ENCODE results near the gene PIGR.

The PIGR gene, protein sequence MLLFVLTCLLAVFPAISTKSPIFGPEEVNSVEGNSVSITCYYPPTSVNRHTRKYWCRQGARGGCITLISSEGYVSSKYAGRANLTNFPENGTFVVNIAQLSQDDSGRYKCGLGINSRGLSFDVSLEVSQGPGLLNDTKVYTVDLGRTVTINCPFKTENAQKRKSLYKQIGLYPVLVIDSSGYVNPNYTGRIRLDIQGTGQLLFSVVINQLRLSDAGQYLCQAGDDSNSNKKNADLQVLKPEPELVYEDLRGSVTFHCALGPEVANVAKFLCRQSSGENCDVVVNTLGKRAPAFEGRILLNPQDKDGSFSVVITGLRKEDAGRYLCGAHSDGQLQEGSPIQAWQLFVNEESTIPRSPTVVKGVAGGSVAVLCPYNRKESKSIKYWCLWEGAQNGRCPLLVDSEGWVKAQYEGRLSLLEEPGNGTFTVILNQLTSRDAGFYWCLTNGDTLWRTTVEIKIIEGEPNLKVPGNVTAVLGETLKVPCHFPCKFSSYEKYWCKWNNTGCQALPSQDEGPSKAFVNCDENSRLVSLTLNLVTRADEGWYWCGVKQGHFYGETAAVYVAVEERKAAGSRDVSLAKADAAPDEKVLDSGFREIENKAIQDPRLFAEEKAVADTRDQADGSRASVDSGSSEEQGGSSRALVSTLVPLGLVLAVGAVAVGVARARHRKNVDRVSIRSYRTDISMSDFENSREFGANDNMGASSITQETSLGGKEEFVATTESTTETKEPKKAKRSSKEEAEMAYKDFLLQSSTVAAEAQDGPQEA

DNA sequence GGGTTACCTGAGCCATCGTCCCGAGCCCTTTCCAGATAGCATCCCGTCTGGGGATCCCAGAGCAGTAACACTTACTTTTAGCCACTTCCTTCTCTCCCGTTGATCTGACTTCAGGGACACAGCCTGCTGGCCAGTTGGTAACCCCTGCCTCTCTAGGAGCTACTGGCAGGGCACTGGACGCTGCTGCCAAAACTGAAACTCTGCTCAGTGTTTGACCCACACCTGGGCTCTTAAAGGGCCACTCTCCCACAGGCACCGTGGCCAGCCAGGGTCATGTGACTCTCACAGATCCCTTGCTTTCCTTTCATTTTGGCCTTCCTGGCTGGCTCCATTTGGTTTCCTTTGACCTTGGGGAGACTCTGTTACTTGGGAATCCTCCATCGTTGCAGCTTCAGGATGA lies at the start of gene PIGR:
Gene PIGR (minus strand): TSS at position 206 of the 400 bp plus-strand sequence. CDS start 5,935 bp downstream, outside the sequence.
- no peaks in the 10 kb centered on the region for H3K9me3 ChIP-seq
- H3K36me3 ChIP-seq (replicated peaks) = no peaks in the 10 kb centered on the region
- H3K4me3 ChIP-seq = no peak within 1 kb of the TSS
- in situ Hi-C loops (cut with MboI; ENCODE audit: low sequenced_read_pairs) = no loop called here
- no peaks in the 10 kb centered on the region for H3K4me1 ChIP-seq
- DNase-seq (ENCODE audit: low spot score in 2 of 2) = no peak
- no peaks in the 10 kb centered on the region; the same call in 1 of the 2 replicates for H3K27me3 ChIP-seq (ENCODE audit: low read depth)

DNA sequence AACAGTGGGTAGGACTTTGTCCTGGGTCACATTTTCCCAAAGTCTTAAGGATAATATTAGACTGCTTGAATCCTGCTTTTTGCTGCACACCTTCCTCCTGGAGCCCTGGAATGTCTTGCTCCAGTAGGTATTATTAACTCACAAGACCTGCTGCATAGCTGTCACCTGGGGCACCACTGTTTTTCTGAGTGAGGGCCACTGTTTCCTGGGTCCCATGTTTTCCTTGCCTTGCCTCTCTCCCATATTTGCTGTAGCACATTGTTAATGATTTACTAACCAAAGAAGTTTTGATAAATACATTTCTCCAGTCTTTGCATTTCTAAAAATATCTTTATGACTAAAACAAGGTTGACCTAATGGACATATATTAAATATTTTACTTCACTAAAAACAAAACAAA lies 46.5 kb upstream of the PIGR start:
- DNase-seq (ENCODE audit: low spot score in 2 of 2) = no peak
- H3K36me3 ChIP-seq (replicated peaks) = no peaks in the 10 kb centered on the region
- in situ Hi-C loops (cut with MboI; ENCODE audit: low sequenced_read_pairs) = no loop called here
- H3K9me3 ChIP-seq = no peaks in the 10 kb centered on the region
- H3K4me1 ChIP-seq = no peaks in the 10 kb centered on the region
- H3K4me3 ChIP-seq = no peak overlapping the region
- peaks cover 3% of the 10 kb centered on the region; the same call in 1 of the 2 replicates for H3K27me3 ChIP-seq (ENCODE audit: low read depth)

DNA sequence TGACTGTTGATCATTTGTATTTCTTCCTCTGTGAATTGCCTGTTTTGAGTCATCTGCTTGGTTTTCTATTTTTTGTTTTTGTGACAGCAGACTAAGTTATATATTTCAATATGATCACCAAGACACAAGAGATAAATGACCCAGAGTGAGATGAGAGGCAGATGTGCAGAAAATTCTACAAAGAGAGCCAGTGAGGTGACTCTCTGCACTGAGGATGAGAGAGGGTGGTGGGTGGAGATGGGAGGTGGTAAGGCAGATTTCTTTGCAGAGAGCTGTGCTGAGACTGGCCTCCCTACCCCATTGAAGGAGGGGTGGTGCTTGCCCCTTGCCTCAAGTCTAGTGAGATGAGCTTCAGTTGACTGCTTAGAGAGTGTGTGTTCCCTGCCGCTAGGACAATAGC lies 41.6 kb upstream of the PIGR start:
- no peaks in the 10 kb centered on the region for H3K36me3 ChIP-seq (replicated peaks)
- H3K4me1 ChIP-seq = no peaks in the 10 kb centered on the region
- H3K9me3 ChIP-seq = no peaks in the 10 kb centered on the region
- in situ Hi-C loops (cut with MboI; ENCODE audit: low sequenced_read_pairs) = no loop called here
- H3K27me3 ChIP-seq (ENCODE audit: low read depth) = no peaks in the 10 kb centered on the region; the same call in 1 of the 2 replicates
- DNase-seq (ENCODE audit: low spot score in 2 of 2) = no peak
- no peak overlapping the region for H3K4me3 ChIP-seq

DNA sequence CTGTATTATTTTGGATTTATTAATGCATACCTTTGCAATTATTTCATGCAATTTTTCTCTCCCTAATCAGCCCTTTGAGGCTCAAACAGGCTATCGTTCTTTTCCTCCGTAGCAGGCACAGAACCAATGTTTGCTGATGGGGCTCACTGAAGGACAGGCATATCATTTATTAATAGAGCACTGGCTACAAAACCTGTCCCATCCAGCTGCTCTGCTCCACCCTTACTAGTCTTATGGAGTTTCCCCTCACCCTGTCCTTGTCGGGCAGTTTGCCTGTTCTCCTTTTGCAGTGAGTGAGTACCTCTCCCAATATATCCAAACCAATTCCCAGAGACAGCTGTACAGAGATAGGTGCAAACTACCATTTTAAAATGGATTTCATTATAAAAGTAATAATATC lies 40.6 kb upstream of the PIGR start:
- H3K36me3 ChIP-seq (replicated peaks) = no peaks in the 10 kb centered on the region
- no peaks in the 10 kb centered on the region for H3K9me3 ChIP-seq
- no peak for DNase-seq (ENCODE audit: low spot score in 2 of 2)
- no peak overlapping the region for H3K4me3 ChIP-seq
- no peaks in the 10 kb centered on the region; the same call in 1 of the 2 replicates for H3K27me3 ChIP-seq (ENCODE audit: low read depth)
- in situ Hi-C loops (cut with MboI; ENCODE audit: low sequenced_read_pairs) = no loop called here
- no peaks in the 10 kb centered on the region for H3K4me1 ChIP-seq

DNA sequence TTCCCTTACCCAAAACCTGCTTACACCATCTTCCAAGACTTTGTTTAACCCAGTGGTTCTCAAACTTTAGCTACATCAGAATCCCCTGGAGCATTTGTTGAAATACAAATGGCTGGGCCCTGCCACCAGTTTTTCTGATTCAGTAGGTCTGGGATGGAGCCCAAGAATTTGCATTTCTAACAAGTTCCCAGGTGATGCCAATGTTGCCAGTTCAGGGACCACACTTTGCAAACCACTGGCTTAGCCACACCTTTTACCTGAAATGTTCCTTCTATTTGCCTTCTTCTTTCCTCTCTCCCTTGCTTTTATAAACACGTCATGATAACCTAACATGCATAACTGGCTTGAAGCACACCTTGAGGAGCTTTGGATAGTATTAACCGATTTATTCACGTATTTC lies 40.1 kb upstream of the PIGR start:
- in situ Hi-C loops (cut with MboI; ENCODE audit: low sequenced_read_pairs) = no loop called here
- DNase-seq (ENCODE audit: low spot score in 2 of 2) = no peak
- Histone ChIP-seq H3K36me3 (replicated peaks) (no peaks in the 10 kb centered on the region), H3K4me3 (no peak overlapping the region), H3K4me1 (no peaks in the 10 kb centered on the region), H3K9me3 (no peaks in the 10 kb centered on the region), H3K27me3 (ENCODE audit: low read depth) (no peaks in the 10 kb centered on the region; the same call in 1 of the 2 replicates)

DNA sequence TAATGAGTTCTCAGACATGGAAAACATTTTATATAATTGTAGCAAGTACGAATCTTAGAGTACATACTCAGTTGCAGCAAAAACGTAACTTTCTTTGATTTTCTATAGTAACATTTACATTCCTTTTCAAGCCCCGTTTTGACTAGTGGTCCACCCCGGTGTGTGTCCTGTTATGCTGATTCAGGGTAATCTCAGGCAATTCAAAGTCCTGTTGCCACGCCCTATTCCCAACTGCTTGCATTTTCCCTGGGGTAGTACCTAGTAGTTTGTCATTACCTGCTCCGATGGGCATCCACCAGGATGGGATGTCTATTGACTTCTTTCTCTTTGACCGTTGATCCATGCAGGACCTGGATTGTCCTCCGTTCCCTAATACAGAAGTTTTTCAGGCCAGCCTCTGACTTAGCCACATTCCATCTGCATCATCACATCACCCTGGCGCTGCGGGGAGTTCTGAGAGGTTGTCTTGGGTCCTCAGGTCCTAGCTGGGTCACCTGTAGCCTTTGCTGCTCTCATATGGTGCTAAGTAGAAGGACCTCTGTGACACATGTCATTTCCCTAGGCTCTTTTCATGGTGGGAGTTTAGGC lies 39.0 kb upstream of the PIGR start:
- Histone ChIP-seq H3K36me3 (replicated peaks) (no peaks in the 10 kb centered on the region), H3K4me3 (no peak overlapping the region), H3K4me1 (no peaks in the 10 kb centered on the region), H3K9me3 (no peaks in the 10 kb centered on the region), H3K27me3 (ENCODE audit: low read depth) (no peaks in the 10 kb centered on the region; the same call in 1 of the 2 replicates)
- in situ Hi-C loops (cut with MboI; ENCODE audit: low sequenced_read_pairs) = no loop called here
- DNase-seq (ENCODE audit: low spot score in 2 of 2) = no peak

DNA sequence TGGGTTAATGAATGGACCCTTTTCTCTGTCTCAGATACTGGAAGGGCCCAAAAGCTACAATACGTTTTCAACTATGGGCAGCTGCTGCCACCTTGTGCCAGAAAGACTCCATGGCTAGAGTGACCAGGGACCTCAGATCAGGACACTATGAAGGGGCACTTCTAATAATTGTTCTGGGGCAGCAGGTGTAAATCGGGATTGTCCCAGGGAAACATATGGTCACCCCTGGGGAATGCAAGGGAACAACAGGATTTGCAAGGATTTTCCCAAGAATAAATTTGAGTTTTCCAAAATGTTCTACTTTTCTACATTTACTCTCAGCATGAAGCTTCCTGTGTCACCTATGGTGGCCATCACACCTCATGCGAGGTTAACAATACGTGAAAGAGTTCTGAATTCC lies 36.0 kb upstream of the PIGR start:
- Histone ChIP-seq H3K27me3 (ENCODE audit: low read depth) (no peaks in the 10 kb centered on the region), H3K4me3 (no peak overlapping the region), H3K9me3 (no peaks in the 10 kb centered on the region), H3K36me3 (replicated peaks) (no peaks in the 10 kb centered on the region), H3K4me1 (no peaks in the 10 kb centered on the region)
- peak in 1 of 2 experiments; percentile 43 for DNase-seq (ENCODE audit: low spot score in 2 of 2)
- in situ Hi-C loops (cut with MboI; ENCODE audit: low sequenced_read_pairs) = no loop called here

DNA sequence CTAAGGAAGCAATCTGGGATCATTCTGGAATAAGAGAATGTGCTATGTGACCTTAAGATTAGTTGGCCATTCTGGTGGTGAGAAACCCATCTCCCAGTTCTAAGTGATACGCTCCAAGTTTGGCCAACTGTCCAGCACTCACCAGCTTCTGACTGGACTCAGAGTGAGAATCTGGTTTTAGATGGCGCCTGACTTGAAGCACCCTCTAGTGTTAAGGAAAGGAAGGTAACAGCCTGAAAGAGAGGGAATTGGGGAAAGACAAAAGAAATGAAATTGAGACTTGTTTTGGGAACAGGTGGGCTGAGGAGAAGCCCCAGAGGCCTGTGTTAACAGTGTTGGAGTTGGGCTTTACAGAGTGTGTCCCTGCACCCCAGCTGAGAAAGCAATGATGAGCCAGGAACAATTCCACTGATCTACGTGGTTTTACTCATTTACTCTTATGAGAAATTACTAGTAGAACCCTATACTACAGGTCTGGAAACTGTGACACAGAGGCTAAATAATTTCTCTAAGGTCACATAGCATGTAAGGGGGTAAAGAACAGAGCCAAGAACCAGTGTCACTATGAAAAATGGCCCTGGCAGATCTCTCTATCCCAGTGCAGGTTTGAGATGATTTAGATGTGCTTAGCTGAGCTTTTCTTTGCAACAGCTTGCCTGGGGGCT lies 33.2 kb upstream of the PIGR start:
- Histone ChIP-seq H3K4me1 (no peaks in the 10 kb centered on the region), H3K36me3 (replicated peaks) (no peaks in the 10 kb centered on the region), H3K27me3 (ENCODE audit: low read depth) (no peaks in the 10 kb centered on the region), H3K9me3 (no peaks in the 10 kb centered on the region), H3K4me3 (no peak overlapping the region)
- DNase-seq (ENCODE audit: low spot score in 2 of 2) = peak in 1 of 2 experiments; percentile 36
- in situ Hi-C loops (cut with MboI; ENCODE audit: low sequenced_read_pairs) = no loop called here

DNA sequence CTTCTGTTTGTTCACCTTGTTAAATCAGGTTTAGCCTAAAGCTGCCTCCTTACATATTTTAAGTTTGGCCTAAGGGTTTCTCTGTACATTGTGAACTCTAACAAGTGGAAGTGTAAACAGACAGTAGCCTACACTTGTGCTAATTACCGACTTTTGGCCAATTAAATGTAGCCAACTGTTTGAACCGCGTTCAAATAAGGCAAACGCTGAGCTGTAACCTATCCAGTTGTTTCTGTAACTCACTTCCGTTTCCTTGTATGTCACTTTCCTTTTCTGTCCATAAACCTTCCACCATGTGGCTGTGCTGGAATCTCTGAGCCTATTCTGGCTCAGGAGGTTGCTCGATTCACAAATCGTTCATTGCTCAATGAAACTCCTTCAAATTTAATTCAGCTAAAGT lies 32.0 kb upstream of the PIGR start:
- in situ Hi-C loops (cut with MboI; ENCODE audit: low sequenced_read_pairs) = no loop called here
- no peak for DNase-seq (ENCODE audit: low spot score in 2 of 2)
- H3K36me3 ChIP-seq (replicated peaks) = no peaks in the 10 kb centered on the region
- no peaks in the 10 kb centered on the region for H3K9me3 ChIP-seq
- H3K27me3 ChIP-seq (ENCODE audit: low read depth) = no peaks in the 10 kb centered on the region
- no peaks in the 10 kb centered on the region for H3K4me1 ChIP-seq
- H3K4me3 ChIP-seq = no peak overlapping the region

DNA sequence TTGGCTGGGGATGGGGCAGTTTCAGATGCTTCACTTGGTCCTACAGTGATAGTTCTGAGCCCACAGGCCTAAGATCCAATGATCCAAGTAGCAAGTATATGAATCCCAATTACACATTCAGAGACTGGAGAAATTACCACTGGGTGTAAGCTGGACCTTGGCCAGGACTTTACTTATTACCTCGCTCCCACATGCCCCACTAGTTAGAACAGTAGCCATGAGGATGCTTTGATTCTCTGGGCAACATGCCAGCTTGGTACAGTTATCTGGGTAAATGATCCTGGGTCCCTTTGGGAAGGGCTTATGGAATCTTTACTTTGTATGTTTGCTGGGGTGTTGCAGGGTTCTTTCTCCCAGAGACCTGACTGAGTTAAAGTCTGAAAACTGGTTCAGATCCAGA lies 29.0 kb upstream of the PIGR start:
- Histone ChIP-seq H3K9me3 (no peaks in the 10 kb centered on the region), H3K36me3 (replicated peaks) (no peaks in the 10 kb centered on the region), H3K4me1 (no peaks in the 10 kb centered on the region), H3K4me3 (no peak overlapping the region), H3K27me3 (ENCODE audit: low read depth) (0 out of 2 replicates have a peak, but pooled peaks cover 3% of the 10 kb centered on the region)
- in situ Hi-C loops (cut with MboI; ENCODE audit: low sequenced_read_pairs) = no loop called here
- no peak for DNase-seq (ENCODE audit: low spot score in 2 of 2)

DNA sequence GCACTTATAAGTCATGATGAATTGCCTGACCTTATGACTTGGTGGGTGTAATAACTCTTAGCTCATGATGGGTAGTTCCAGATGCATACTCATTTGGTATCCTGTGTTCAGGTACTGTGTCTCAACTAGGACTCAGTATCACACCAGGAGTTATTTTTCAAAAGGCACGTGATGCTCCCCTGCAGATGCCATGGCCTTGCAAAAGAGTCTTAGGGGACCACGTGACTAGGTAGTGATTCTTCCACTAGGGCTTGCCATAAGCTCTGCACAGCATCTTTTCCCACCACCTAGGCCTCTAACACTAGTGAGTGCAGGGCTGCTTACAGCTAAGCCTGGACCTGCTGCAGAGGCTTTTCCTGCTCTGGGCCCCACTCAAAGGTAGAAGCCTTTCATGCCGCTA lies 27.9 kb upstream of the PIGR start:
- Histone ChIP-seq H3K4me1 (no peaks in the 10 kb centered on the region), H3K27me3 (ENCODE audit: low read depth) (0 out of 2 replicates have a peak, but pooled peaks cover 3% of the 10 kb centered on the region), H3K4me3 (no peak overlapping the region), H3K9me3 (no peaks in the 10 kb centered on the region), H3K36me3 (replicated peaks) (no peaks in the 10 kb centered on the region)
- DNase-seq (ENCODE audit: low spot score in 2 of 2) = no peak
- in situ Hi-C loops (cut with MboI; ENCODE audit: low sequenced_read_pairs) = no loop called here

DNA sequence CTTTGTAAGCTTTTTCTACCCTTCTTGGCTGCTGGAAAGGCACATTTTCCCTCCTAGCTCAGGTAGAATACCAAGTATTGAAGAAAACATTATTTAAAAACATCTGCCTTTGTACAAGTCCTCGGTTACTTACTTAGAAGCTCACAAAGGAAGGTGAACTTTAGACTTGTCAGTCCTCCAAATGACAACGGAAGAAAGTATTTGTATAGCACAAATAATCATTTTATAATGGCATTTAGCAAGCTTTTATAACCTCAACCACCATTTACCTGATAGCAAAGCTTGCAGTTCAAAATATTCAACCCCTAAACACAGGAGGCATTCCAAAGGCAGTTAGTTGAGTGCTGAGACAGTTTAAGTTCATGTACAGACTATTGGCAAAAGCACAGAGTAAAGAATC lies 26.5 kb upstream of the PIGR start:
- Histone ChIP-seq H3K9me3 (no peaks in the 10 kb centered on the region), H3K36me3 (replicated peaks) (no peaks in the 10 kb centered on the region), H3K4me3 (no peak overlapping the region), H3K4me1 (no peaks in the 10 kb centered on the region), H3K27me3 (ENCODE audit: low read depth) (0 out of 2 replicates have a peak, but pooled peaks cover 3% of the 10 kb centered on the region)
- DNase-seq (ENCODE audit: low spot score in 2 of 2) = no peak
- in situ Hi-C loops (cut with MboI; ENCODE audit: low sequenced_read_pairs) = no loop called here

DNA sequence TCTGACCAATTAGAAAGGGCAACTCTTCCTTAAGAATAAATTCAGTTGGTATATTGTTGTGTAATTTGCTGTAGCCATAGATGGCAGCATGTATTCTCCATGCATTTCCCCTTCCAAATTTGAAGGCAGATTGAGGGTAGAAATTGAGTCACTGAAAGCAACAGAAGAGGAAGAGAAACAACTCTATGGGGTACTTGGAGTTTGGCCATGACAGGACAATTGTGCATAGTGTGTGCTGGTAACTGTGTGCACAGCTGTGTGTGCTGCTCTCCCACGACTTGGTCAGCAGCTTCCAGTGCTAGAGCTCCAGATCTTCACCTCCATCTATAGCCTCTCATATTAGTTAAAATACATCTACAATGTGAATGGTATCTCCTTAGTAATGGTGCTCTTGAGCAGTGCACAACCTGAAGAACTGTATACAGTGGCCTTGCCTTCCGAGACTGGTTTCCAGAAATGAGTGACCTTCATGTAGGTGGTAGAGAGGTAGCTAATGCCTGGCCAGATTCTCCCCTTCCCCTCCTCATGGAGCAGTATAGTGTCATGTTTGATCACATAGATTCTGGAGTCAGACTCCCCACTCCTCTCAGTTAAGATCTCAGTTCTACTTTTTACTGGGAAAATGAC lies 24.9 kb upstream of the PIGR start:
- DNase-seq (ENCODE audit: low spot score in 2 of 2) = no peak
- Histone ChIP-seq H3K36me3 (replicated peaks) (no peaks in the 10 kb centered on the region), H3K9me3 (no peaks in the 10 kb centered on the region), H3K4me3 (no peak overlapping the region), H3K27me3 (ENCODE audit: low read depth) (0 out of 2 replicates have a peak, but pooled peaks cover 3% of the 10 kb centered on the region), H3K4me1 (no peaks in the 10 kb centered on the region)
- in situ Hi-C loops (cut with MboI; ENCODE audit: low sequenced_read_pairs) = no loop called here

Data from HAP-1 (cell line).